ENCODE measurements around the gene SYT1. TPM values are rescaled to one million over a fixed set of nuclear protein-coding genes. Genes with fewer than 3 reads are reported as not detected.

SYT1 gene
- total RNA-seq, 1 donor from 2014 or later = 0.59 TPM

GRCh38 chr12:79250960-79251755 is 386.6 kb downstream of the SYT1 start:
- TF ChIP-seq CTCF (IDR thresholded peaks at IDR 0.05) = no peak
- Mint-ChIP-seq H3K4me3 (ENCODE audit: unreplicated experiment) (no peak overlapping the region), H3K4me1 (ENCODE audit: unreplicated experiment) (no peaks in the 10 kb centered on the region), H3K36me3 (ENCODE audit: unreplicated experiment) (no peaks in the 10 kb centered on the region), H3K27me3 (ENCODE audit: unreplicated experiment) (no peaks in the 10 kb centered on the region), H3K27ac (ENCODE audit: unreplicated experiment) (no peak overlapping the region), H3K9me3 (ENCODE audit: unreplicated experiment) (peaks cover 6% of the 10 kb centered on the region)
- DNase-seq (ENCODE audit: extremely low spot score, unreplicated experiment) = no peak

GRCh38 chr12:79252358-79253075 is 387.9 kb downstream of the SYT1 start:
- TF ChIP-seq CTCF (IDR thresholded peaks at IDR 0.05) = no peak
- no peak for DNase-seq (ENCODE audit: extremely low spot score, unreplicated experiment)
- Mint-ChIP-seq H3K4me1 (ENCODE audit: unreplicated experiment) (no peaks in the 10 kb centered on the region), H3K9me3 (ENCODE audit: unreplicated experiment) (peaks cover 6% of the 10 kb centered on the region), H3K27me3 (ENCODE audit: unreplicated experiment) (no peaks in the 10 kb centered on the region), H3K36me3 (ENCODE audit: unreplicated experiment) (no peaks in the 10 kb centered on the region), H3K27ac (ENCODE audit: unreplicated experiment) (no peak overlapping the region), H3K4me3 (ENCODE audit: unreplicated experiment) (no peak overlapping the region)

DNA sequence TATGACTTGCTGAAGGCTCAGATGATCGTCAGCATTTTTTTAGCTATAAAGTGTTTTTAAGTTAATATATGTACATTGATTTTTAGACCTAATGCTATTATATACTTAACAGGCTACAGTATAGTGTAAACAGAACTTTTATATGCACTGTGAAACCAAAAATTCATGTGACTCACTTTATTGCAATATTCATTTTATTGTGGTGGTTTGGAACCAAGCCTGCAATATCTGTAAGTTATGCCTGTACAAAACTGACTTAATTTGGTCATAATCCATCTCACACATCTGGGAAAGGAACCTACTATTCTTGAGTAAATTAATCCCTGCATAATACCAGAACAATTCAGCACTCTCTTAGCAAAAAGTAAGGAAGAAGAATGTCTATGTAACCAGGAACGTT is 390.7 kb downstream of the SYT1 start:
- H3K4me1 Mint-ChIP-seq (ENCODE audit: unreplicated experiment) = no peaks in the 10 kb centered on the region
- no peak overlapping the region for H3K4me3 Mint-ChIP-seq (ENCODE audit: unreplicated experiment)
- no peak overlapping the region for H3K27ac Mint-ChIP-seq (ENCODE audit: unreplicated experiment)
- no peak for TF ChIP-seq CTCF (IDR thresholded peaks at IDR 0.05)
- H3K27me3 Mint-ChIP-seq (ENCODE audit: unreplicated experiment) = peaks cover 4% of the 10 kb centered on the region
- DNase-seq (ENCODE audit: extremely low spot score, unreplicated experiment) = no peak
- H3K9me3 Mint-ChIP-seq (ENCODE audit: unreplicated experiment) = peaks cover 6% of the 10 kb centered on the region
- H3K36me3 Mint-ChIP-seq (ENCODE audit: unreplicated experiment) = no peaks in the 10 kb centered on the region

DNA sequence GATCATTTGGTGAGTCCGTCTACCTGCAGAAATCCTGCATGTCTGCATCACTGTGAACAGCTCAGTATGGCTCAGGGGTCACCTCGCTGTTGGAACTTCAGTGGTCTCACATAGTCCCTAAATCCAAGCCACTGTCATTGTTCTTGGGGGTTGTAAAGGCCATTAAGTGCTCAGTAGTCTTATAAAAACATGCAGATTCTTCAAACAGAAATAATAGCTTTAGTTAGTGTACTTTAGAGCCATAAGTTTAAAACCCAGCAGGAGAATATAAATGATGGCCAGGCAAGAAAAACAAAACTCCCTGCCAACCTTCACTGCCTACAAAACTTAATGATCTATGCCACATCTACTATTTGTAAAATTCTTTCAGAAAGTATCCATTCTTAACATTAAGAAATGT is 396.3 kb downstream of the SYT1 start:
- no peak overlapping the region for H3K4me3 Mint-ChIP-seq (ENCODE audit: unreplicated experiment)
- H3K4me1 Mint-ChIP-seq (ENCODE audit: unreplicated experiment) = no peaks in the 10 kb centered on the region
- H3K9me3 Mint-ChIP-seq (ENCODE audit: unreplicated experiment) = no peaks in the 10 kb centered on the region
- H3K27me3 Mint-ChIP-seq (ENCODE audit: unreplicated experiment) = peaks cover 10% of the 10 kb centered on the region
- no peak for TF ChIP-seq CTCF (IDR thresholded peaks at IDR 0.05)
- H3K36me3 Mint-ChIP-seq (ENCODE audit: unreplicated experiment) = no peaks in the 10 kb centered on the region
- H3K27ac Mint-ChIP-seq (ENCODE audit: unreplicated experiment) = no peak overlapping the region
- no peak for DNase-seq (ENCODE audit: extremely low spot score, unreplicated experiment)

DNA sequence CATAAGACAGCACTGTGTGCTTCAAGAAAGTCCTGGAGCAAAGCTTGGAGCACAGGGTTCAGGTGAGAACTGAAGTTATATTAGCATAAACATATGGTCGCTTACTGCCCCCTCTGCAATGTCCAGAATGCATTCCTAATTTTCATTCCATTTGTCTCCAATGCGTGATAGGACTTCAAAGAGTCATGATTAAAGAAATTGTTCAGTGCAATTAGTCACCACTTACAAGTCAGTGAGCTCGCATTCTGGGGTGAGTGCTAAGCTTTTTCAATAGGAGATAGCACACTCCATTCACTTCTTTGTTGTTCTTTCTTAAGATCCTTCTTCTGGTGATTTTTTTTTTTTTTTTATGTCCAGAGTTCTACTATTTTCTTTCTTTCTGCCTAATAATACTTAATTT is 398.4 kb downstream of the SYT1 start:
- Mint-ChIP-seq H3K4me1 (ENCODE audit: unreplicated experiment) (no peaks in the 10 kb centered on the region), H3K27ac (ENCODE audit: unreplicated experiment) (no peak overlapping the region), H3K9me3 (ENCODE audit: unreplicated experiment) (no peaks in the 10 kb centered on the region), H3K36me3 (ENCODE audit: unreplicated experiment) (no peaks in the 10 kb centered on the region), H3K27me3 (ENCODE audit: unreplicated experiment) (peaks cover 21% of the 10 kb centered on the region), H3K4me3 (ENCODE audit: unreplicated experiment) (no peak overlapping the region)
- no peak for TF ChIP-seq CTCF (IDR thresholded peaks at IDR 0.05)
- no peak for DNase-seq (ENCODE audit: extremely low spot score, unreplicated experiment)

Data from osteocyte (in vitro differentiated cells).